Neuron (in vitro differentiated cells): Measurements from ENCODE around the gene CYB5D1.
"Not testable (repeated sequence)": the region's sequence is repeated elsewhere in the genome, so short reads cannot be mapped to it uniquely, and the experiment has no call there.

Experiments
- H2AFZ ChIP-seq: one replicate; pipeline ENCODE4 v1.6.1; 2013; ENCODE audit warnings: low read depth, mild to moderate bottlenecking, inconsistent platforms, low read length, moderate library complexity
- H3K27me3 ChIP-seq: one replicate; pipeline ENCODE4 v1.6.1; 2013; ENCODE audit warnings: low read length; ENCODE audit not compliant: insufficient read depth
- H3K36me3 ChIP-seq: one replicate; pipeline ENCODE4 v1.6.1; 2013; ENCODE audit warnings: low read length; ENCODE audit not compliant: insufficient read depth
- H3K4me1 ChIP-seq: one replicate; pipeline ENCODE4 v1.6.1; 2013; ENCODE audit warnings: low read length; ENCODE audit not compliant: insufficient read depth
- H3K4me3 ChIP-seq: 2 replicates; pipeline ENCODE4 v1.5.1; 2013; ENCODE audit warnings: mild to moderate bottlenecking, low read length, moderate library complexity
- H3K9me3 ChIP-seq: one replicate; pipeline ENCODE4 v1.6.1; 2013; ENCODE audit warnings: low read length

CYB5D1 gene

GRCh38 chr17:7862692-7863437 lies 5.1 kb downstream of the CYB5D1 start:
- H3K36me3 ChIP-seq = peaks cover 22% of the 10 kb centered on the region
- H3K4me3 ChIP-seq = no peak overlapping the region
- no peaks in the 10 kb centered on the region for H3K27me3 ChIP-seq
- H2AFZ ChIP-seq = no peak overlapping the region
- peaks cover 13% of the 10 kb centered on the region for H3K4me1 ChIP-seq
- H3K9me3 ChIP-seq = no peaks in the 10 kb centered on the region

- H3K4me1 ChIP-seq, H3K9me3 ChIP-seq, H3K4me3 ChIP-seq, H3K27me3 ChIP-seq, H2AFZ ChIP-seq: not testable (repeated sequence)
- peaks cover 27% of the 10 kb centered on the region for H3K36me3 ChIP-seq
These were observed 6.6 kb downstream of the CYB5D1 start for GRCh38 chr17:7864384-7864783.

GRCh38 chr17:7864995-7865650 lies 7.3 kb downstream of the CYB5D1 start:
- H3K4me3 ChIP-seq = no peak overlapping the region
- no peaks in the 10 kb centered on the region for H3K4me1 ChIP-seq
- H2AFZ ChIP-seq = no peak overlapping the region
- peaks cover 28% of the 10 kb centered on the region for H3K36me3 ChIP-seq
- H3K9me3 ChIP-seq = no peaks in the 10 kb centered on the region
- H3K27me3 ChIP-seq = no peaks in the 10 kb centered on the region

- Histone ChIP-seq H3K27me3 (no peaks in the 10 kb centered on the region), H3K9me3 (no peaks in the 10 kb centered on the region), H3K4me1 (no peaks in the 10 kb centered on the region), H2AFZ (no peak overlapping the region), H3K36me3 (peaks cover 31% of the 10 kb centered on the region), H3K4me3 (no peak overlapping the region)
These were observed 10.1 kb downstream of the CYB5D1 start for GRCh38 chr17:7867881-7868329.

- H3K27me3 ChIP-seq = no peaks in the 10 kb centered on the region
- no peak overlapping the region for H2AFZ ChIP-seq
- H3K4me1 ChIP-seq = no peaks in the 10 kb centered on the region
- peaks cover 28% of the 10 kb centered on the region for H3K36me3 ChIP-seq
- H3K9me3 ChIP-seq = no peaks in the 10 kb centered on the region
- H3K4me3 ChIP-seq = no peak overlapping the region
These were observed 15.2 kb downstream of the CYB5D1 start for GRCh38 chr17:7873051-7873450.

- H3K4me1 ChIP-seq = no peaks in the 10 kb centered on the region
- H3K36me3 ChIP-seq = peaks cover 36% of the 10 kb centered on the region
- no peak overlapping the region for H2AFZ ChIP-seq
- no peak overlapping the region for H3K4me3 ChIP-seq
- no peaks in the 10 kb centered on the region for H3K27me3 ChIP-seq
- H3K9me3 ChIP-seq = no peaks in the 10 kb centered on the region
These were observed 18.1 kb downstream of the CYB5D1 start for GRCh38 chr17:7875804-7876370.

- Histone ChIP-seq H3K4me3 (no peak overlapping the region), H3K36me3 (peaks cover 44% of the 10 kb centered on the region), H2AFZ (no peak overlapping the region), H3K27me3 (no peaks in the 10 kb centered on the region), H3K4me1 (peaks cover 12% of the 10 kb centered on the region), H3K9me3 (no peaks in the 10 kb centered on the region)
These were observed 20.4 kb downstream of the CYB5D1 start for GRCh38 chr17:7878234-7878633.

- H3K9me3 ChIP-seq = no peaks in the 10 kb centered on the region
- peaks cover 18% of the 10 kb centered on the region for H3K4me1 ChIP-seq
- H3K36me3 ChIP-seq = peaks cover 40% of the 10 kb centered on the region
- H3K27me3 ChIP-seq = no peaks in the 10 kb centered on the region
- no peak overlapping the region for H2AFZ ChIP-seq
- no peak overlapping the region for H3K4me3 ChIP-seq
These were observed 22.5 kb downstream of the CYB5D1 start for GRCh38 chr17:7880076-7880868.

- no peak overlapping the region for H2AFZ ChIP-seq
- no peak overlapping the region for H3K4me3 ChIP-seq
- H3K4me1 ChIP-seq = peaks cover 22% of the 10 kb centered on the region
- H3K36me3 ChIP-seq = peaks cover 32% of the 10 kb centered on the region
- H3K9me3 ChIP-seq = no peaks in the 10 kb centered on the region
- no peaks in the 10 kb centered on the region for H3K27me3 ChIP-seq
These were observed 23.7 kb downstream of the CYB5D1 start for GRCh38 chr17:7881276-7882054.

- H3K36me3 ChIP-seq = peaks cover 32% of the 10 kb centered on the region
- H3K4me3 ChIP-seq = no peak overlapping the region
- H2AFZ ChIP-seq = no peak overlapping the region
- no peaks in the 10 kb centered on the region for H3K9me3 ChIP-seq
- H3K4me1 ChIP-seq = peaks cover 27% of the 10 kb centered on the region
- no peaks in the 10 kb centered on the region for H3K27me3 ChIP-seq
These were observed 24.3 kb downstream of the CYB5D1 start for GRCh38 chr17:7882068-7882467.

GRCh38 chr17:7882629-7883028 lies 24.8 kb downstream of the CYB5D1 start:
- H2AFZ ChIP-seq = no peak overlapping the region
- no peaks in the 10 kb centered on the region for H3K27me3 ChIP-seq
- H3K36me3 ChIP-seq = peaks cover 32% of the 10 kb centered on the region
- no peaks in the 10 kb centered on the region for H3K9me3 ChIP-seq
- no peak overlapping the region for H3K4me3 ChIP-seq
- peaks cover 30% of the 10 kb centered on the region for H3K4me1 ChIP-seq

- no peaks in the 10 kb centered on the region for H3K27me3 ChIP-seq
- peak overlapping the region; percentile 33 for H3K4me3 ChIP-seq
- no peak overlapping the region for H2AFZ ChIP-seq
- H3K4me1 ChIP-seq = peaks cover 43% of the 10 kb centered on the region
- peaks cover 32% of the 10 kb centered on the region for H3K36me3 ChIP-seq
- H3K9me3 ChIP-seq = no peaks in the 10 kb centered on the region
These were observed 26.1 kb downstream of the CYB5D1 start for GRCh38 chr17:7883781-7884386.
